GM18505 (cell line): ENCODE results near the gene SHISA5.

Experiments used
- ATAC-seq: cut with Tn5 transposase; IDR thresholded peaks from one replicate; pipeline ENCODE4 v1.9.1; 2021; ENCODE audit not compliant: unreplicated experiment
- POLR2A ChIP-seq: IDR thresholded peaks from 4 replicates; pipeline ENCODE4 v1.6.1; 2011; ENCODE audit warnings: borderline replicate concordance; ENCODE audit not compliant: insufficient read depth, insufficient read length; ENCODE audit errors: extremely low read depth

The SHISA5 gene

DNA sequence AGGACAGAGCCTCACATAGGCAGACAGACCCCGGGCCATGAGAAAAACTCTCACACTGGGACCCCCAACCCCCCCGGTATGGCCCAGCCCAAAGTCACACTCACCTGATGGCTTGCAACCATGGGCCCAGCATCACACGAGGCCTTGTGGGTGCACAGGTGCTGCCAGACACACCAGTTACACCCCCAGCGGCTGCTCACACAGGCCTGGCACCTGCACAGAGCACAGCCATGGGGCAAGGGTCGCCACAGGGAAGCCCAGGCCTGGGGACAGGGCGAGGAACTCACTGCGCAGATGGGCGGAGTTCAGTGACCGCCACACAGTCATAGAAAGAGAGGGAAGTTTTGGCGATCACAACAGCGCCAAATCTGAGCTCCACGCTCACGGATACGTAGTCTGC is 83.4 kb downstream of the SHISA5 start:
- TF ChIP-seq POLR2A: no peak
- ATAC-seq: no peak

DNA sequence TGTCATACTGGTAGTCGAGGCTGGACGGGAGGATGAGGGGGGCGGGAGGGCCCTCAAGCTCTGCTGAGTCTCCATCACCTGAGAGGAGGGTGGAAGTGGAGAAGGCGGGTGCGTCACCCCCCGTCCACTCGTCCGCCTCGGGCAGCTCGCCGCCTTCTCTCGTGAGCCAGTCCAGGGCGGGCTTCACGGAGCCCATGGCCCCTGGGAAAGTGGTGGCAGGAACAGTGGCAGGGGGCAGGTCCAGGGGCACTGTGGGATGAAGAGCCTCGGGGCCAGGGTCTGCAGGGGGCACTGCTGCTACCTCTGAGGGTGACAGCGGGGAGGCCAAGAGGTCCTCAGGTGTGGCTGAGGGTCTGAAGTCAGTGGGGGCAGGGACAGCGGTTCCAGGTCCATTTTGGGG is 84.4 kb downstream of the SHISA5 start:
- ATAC-seq: no peak
- no peak for TF ChIP-seq POLR2A

DNA sequence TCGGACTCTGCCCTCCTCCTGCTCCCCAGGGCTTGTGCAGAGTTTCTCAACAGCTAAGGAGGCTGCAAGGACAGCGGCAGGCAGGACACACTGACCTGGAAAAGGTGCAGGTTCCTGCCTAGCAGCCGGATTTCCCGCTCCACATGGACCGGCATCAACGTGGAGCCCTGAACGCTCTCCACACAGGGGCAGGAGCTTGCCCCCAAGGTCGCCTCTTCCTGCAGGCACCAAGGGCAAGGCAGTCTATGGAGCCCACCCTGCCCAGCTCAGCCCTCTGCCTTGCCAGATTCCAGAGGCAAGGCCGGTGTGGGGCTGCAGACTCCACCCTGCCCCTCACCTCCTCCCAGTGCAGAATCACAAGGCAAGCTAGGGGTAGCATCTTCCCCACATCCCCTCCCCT is 84.8 kb downstream of the SHISA5 start:
- no peak for TF ChIP-seq POLR2A
- ATAC-seq: no peak

DNA sequence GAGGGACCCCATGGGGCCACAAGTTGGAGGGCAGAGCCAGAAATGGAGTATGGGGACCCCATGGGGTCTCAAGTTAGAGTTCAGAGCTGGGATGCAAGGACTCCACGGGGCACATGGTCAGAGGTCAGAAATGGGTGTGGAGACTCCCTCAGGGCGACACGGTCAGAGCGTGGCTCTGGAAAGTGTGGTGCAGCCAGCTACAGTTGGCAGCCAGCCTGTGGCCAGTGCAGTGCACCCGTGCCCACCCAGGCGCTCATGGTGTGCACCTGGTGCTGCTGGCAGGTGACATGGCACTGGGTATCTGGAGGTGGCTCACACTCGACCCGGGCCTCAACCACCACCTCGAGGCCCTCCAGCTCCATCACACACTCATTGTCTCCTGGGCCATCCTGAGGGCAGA is 85.3 kb downstream of the SHISA5 start:
- ATAC-seq: no peak
- TF ChIP-seq POLR2A: no peak

DNA sequence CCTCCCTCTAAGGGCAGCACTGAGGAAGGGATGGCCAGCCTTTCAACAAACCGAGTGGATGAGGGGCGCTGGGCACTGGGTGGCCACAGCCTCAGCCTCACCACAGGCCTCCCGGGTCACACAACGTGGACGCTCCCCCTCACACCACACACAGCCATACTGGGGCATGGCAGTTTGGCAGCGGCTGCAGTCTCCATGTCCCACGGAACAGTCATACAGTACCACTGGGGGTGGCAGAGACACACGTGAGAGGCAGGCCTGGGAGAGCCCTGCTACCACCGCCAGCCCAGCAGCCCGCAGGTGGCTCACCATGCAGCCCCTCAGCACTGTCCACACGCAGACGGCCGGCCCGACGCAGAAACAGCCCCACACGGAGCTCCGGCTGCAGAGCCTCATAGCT is 85.8 kb downstream of the SHISA5 start:
- ATAC-seq: no peak
- TF ChIP-seq POLR2A: no peak
